ENCODE measurements around the gene LRRN4. TPM values are rescaled to one million over a fixed set of nuclear protein-coding genes. Genes with fewer than 3 reads are reported as not detected.

LRRN4 gene
- polyA plus RNA-seq, 2 of the 4 experiments (the other 2 are of a cell fraction): not detected

DNA sequence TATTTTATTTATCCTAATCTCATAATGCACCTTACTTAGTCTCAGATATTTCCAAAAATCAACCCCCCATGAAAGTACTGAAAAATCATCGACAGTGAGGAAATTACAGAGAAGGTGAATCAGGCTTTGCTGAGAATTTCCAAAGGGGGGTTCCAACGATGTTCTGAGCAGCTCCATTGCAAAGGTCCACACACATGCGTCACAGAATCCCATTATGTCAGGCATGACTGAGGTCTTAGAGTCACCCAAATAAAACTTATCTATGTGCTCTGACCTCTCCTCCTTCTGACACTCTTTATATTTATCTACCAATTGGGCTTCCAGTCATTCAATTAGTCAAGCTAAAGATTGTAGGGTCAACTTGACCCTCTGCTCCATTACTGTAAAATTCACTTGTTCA is 12.7 kb upstream of the LRRN4 start:
- no peaks in the 10 kb centered on the region for H3K4me1 ChIP-seq
- FAIRE-seq (no peak), DNase-seq (ENCODE audit: low read depth in 1 of 2, low spot score in 1 of 2) (no peak), ATAC-seq (no peak)
- ChIA-PET CTCF (interaction anchor here (0.8 to 2.1 kb wide), 4 partner anchors 11 to 538 kb away, joined by 3 to 9 read pairs (median 4); no protein-coding TSS in a partner anchor), POLR2A (no interaction called here)
- no peak overlapping the region for H3K4me3 ChIP-seq
- H3K4me2 ChIP-seq: no peak overlapping the region
- TF ChIP-seq, protein P1, sequence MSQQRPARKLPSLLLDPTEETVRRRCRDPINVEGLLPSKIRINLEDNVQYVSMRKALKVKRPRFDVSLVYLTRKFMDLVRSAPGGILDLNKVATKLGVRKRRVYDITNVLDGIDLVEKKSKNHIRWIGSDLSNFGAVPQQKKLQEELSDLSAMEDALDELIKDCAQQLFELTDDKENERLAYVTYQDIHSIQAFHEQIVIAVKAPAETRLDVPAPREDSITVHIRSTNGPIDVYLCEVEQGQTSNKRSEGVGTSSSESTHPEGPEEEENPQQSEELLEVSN (IDR thresholded peaks at IDR 0.05; ENCODE audit: borderline replicate concordance, low read depth): no peak
- no peak for TF ChIP-seq CEBPB (IDR thresholded peaks at IDR 0.05)
- no peak for TF ChIP-seq JUNB (IDR thresholded peaks at IDR 0.05)
- TF ChIP-seq RARB (CRISPR knock-in tag; IDR thresholded peaks at IDR 0.05): no peak
- TF ChIP-seq, protein P2, sequence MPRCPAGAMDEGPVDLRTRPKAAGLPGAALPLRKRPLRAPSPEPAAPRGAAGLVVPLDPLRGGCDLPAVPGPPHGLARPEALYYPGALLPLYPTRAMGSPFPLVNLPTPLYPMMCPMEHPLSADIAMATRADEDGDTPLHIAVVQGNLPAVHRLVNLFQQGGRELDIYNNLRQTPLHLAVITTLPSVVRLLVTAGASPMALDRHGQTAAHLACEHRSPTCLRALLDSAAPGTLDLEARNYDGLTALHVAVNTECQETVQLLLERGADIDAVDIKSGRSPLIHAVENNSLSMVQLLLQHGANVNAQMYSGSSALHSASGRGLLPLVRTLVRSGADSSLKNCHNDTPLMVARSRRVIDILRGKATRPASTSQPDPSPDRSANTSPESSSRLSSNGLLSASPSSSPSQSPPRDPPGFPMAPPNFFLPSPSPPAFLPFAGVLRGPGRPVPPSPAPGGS (IDR thresholded peaks at IDR 0.05): no peak
- TF ChIP-seq CHD2 (IDR thresholded peaks at IDR 0.05; ENCODE audit: low read length, partially characterized antibody): no peak
- no peak for TF ChIP-seq SREBF2 (IDR thresholded peaks at IDR 0.05)
- TF ChIP-seq FOXS1 (CRISPR knock-in tag; IDR thresholded peaks at IDR 0.05): no peak
- no peak for TF ChIP-seq HOXA7 (CRISPR knock-in tag; IDR thresholded peaks at IDR 0.05)
- no peak for TF ChIP-seq CHD4 (IDR thresholded peaks at IDR 0.05; ENCODE audit: borderline replicate concordance)
- TF ChIP-seq NFE2L2 (conservative IDR thresholded peaks at IDR 0.05; ENCODE audit: low read length): no peak
- no peak for TF ChIP-seq EP300 (IDR thresholded peaks at IDR 0.05)
- TF ChIP-seq, protein P3, sequence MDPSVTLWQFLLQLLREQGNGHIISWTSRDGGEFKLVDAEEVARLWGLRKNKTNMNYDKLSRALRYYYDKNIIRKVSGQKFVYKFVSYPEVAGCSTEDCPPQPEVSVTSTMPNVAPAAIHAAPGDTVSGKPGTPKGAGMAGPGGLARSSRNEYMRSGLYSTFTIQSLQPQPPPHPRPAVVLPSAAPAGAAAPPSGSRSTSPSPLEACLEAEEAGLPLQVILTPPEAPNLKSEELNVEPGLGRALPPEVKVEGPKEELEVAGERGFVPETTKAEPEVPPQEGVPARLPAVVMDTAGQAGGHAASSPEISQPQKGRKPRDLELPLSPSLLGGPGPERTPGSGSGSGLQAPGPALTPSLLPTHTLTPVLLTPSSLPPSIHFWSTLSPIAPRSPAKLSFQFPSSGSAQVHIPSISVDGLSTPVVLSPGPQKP (IDR thresholded peaks at IDR 0.05; ENCODE audit: low read depth, low read length): no peak
- TF ChIP-seq KDM1A (IDR thresholded peaks at IDR 0.05; ENCODE audit: low read depth): no peak
- no peak for TF ChIP-seq GATA3 (IDR thresholded peaks at IDR 0.05; ENCODE audit: borderline replicate concordance)
- no peak for TF ChIP-seq CBX8 (IDR thresholded peaks at IDR 0.05)
- TF ChIP-seq HDAC2 (IDR thresholded peaks at IDR 0.05): no peak
- TF ChIP-seq, protein P4, sequence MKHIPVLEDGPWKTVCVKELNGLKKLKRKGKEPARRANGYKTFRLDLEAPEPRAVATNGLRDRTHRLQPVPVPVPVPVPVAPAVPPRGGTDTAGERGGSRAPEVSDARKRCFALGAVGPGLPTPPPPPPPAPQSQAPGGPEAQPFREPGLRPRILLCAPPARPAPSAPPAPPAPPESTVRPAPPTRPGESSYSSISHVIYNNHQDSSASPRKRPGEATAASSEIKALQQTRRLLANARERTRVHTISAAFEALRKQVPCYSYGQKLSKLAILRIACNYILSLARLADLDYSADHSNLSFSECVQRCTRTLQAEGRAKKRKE (CRISPR knock-in tag; IDR thresholded peaks at IDR 0.05; ENCODE audit: low read depth): no peak
- no peak overlapping the region for H3K27ac ChIP-seq
- no peaks in the 10 kb centered on the region for H3K9me3 ChIP-seq
- WGBS (ENCODE audit: missing lambda C conversion rate): 65% methylated on average over 3 of the region's 3 CpGs

DNA sequence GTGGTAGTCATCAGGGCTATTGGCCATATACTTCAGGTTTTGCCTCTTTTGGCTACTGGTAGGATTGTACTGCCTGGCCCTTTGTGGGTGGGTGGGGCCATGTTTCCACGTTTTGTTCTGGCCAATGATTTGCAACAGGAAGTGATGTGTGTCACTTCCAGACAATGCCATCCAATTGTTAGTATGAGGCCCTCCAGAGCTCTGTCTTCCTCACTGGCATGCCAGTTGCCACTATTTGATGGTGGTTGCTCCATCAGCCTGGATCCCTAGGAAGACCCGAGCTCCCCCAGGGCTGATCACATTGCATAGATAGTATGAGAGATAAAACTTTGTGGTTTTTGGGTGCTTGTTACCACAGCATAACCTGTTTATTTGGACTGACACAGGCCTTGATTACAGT is 7.7 kb upstream of the LRRN4 start:
- no peak overlapping the region for H3K27ac ChIP-seq
- no peaks in the 10 kb centered on the region for H3K4me1 ChIP-seq
- H3K4me3 ChIP-seq: no peak overlapping the region
- ATAC-seq: peak in 1 of 2 experiments; percentile 28; a peak in 2 of 6 replicates
- no peak for FAIRE-seq
- POLR2A ChIA-PET: no interaction called here
- CTCF ChIA-PET: interaction anchor here (1.0 to 4.5 kb wide), 3 partner anchors 14 to 533 kb away, joined by 3 to 26 read pairs (median 4); no protein-coding TSS in a partner anchor
- TF ChIP-seq PHF8 (IDR thresholded peaks at IDR 0.05; ENCODE audit: borderline replicate concordance, low read depth): no peak
- no peak for TF ChIP-seq RFX5 (IDR thresholded peaks at IDR 0.05)
- TF ChIP-seq, protein P5, sequence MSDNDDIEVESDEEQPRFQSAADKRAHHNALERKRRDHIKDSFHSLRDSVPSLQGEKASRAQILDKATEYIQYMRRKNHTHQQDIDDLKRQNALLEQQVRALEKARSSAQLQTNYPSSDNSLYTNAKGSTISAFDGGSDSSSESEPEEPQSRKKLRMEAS (IDR thresholded peaks at IDR 0.05): no peak
- no peak for TF ChIP-seq ESRRA (IDR thresholded peaks at IDR 0.05; ENCODE audit: borderline replicate concordance, low read length)
- no peak for TF ChIP-seq CBX8 (IDR thresholded peaks at IDR 0.05)
- TF ChIP-seq HDAC2 (IDR thresholded peaks at IDR 0.05): no peak
- TF ChIP-seq ZSCAN20 (CRISPR knock-in tag; IDR thresholded peaks at IDR 0.05): no peak
- TF ChIP-seq RARB (CRISPR knock-in tag; IDR thresholded peaks at IDR 0.05): no peak
- no peak for TF ChIP-seq CBX2 (IDR thresholded peaks at IDR 0.05; ENCODE audit: borderline replicate concordance, low read depth)
- no peak for TF ChIP-seq CEBPB (IDR thresholded peaks at IDR 0.05)
- TF ChIP-seq POLR2A (IDR thresholded peaks at IDR 0.05; ENCODE audit: low read length): no peak
- TF ChIP-seq NPAS2 (CRISPR knock-in tag; IDR thresholded peaks at IDR 0.05; ENCODE audit: borderline replicate concordance): no peak
- TF ChIP-seq, protein P1 (IDR thresholded peaks at IDR 0.05; ENCODE audit: borderline replicate concordance, low read depth): no peak
- TF ChIP-seq, protein P6, sequence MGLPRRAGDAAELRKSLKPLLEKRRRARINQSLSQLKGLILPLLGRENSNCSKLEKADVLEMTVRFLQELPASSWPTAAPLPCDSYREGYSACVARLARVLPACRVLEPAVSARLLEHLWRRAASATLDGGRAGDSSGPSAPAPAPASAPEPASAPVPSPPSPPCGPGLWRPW (IDR thresholded peaks at IDR 0.05): no peak
- no peak for TF ChIP-seq KDM1A (IDR thresholded peaks at IDR 0.05; ENCODE audit: low read depth)
- TF ChIP-seq, protein P7, sequence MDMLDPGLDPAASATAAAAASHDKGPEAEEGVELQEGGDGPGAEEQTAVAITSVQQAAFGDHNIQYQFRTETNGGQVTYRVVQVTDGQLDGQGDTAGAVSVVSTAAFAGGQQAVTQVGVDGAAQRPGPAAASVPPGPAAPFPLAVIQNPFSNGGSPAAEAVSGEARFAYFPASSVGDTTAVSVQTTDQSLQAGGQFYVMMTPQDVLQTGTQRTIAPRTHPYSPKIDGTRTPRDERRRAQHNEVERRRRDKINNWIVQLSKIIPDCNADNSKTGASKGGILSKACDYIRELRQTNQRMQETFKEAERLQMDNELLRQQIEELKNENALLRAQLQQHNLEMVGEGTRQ (IDR thresholded peaks at IDR 0.05): no peak
- TF ChIP-seq JUNB (IDR thresholded peaks at IDR 0.05): no peak
- no peak overlapping the region for H3K4me2 ChIP-seq
- no peaks in the 10 kb centered on the region for H3K9me3 ChIP-seq
- 50% methylated on average over 2 of the region's 2 CpGs for WGBS (ENCODE audit: missing lambda C conversion rate)
- DNase-seq (ENCODE audit: low read depth in 1 of 2, low spot score in 1 of 2): no peak

Data from A549 (cell line).